Endothelial cell of hepatic sinusoid (primary cell): ENCODE results near the gene STK11.
"Not testable (repeated sequence)": the region's sequence is repeated elsewhere in the genome, so short reads cannot be mapped to it uniquely, and the experiment has no call there.

Experiments used
- in situ Hi-C: cut with HindIII; loops from 2 replicates; pipeline ENCODE4 v1.10.0; 2017; ENCODE audit warnings: low sequenced_read_pairs

Gene STK11

DNA sequence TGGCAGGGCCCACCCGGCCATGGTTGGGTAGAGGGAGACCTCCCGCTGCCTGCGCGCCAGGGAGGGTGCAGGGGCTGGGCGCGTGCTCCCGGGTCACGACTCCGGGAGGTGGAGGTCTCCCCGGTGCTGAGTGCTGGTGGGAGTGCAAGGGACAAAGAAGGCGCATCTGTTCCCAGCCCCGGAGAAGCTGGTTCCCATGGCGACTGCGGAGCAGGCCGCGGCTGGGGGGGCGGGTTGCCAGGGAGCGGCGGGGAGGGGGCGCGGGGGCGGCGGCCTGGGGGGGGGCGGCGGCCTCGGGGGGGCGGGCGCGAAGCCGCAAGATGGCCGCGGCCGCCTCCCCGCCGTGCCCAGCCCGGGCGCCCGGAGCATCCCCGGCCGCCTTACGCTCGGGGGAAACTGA, 31.0 kb downstream of the STK11 start:
- in situ Hi-C loops = no loop called here

DNA sequence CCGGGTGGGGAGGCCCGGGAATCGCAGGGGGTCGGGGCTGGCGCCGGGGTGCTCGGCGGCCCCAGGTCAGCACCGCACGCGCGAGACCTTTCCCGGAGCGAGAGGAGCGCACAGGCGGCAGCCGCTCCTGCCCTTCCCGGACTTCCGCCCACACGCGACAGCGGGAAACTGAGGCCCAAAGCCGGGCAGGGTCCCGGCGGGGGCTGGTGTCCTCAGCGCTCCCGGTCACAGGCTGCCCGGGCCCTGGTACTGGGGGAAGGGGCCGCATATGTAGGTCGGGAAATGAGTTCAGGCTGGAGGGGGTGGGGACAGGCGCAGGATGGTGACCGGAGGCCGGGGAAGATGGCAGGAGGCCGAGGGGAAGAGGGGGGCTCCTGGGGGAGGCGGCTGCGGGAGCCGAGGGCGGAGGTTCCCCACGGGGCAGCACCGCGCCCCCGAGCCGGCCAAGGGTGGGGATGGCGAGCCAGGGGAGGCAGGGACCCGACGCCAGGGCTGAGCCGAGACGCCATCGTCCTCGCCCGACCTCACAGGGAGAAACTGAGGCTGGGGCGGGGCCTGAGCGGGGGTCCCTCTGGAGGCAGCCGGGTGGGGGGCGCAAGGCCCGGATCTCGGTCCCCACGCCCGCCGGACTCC, 31.6 kb downstream of the STK11 start:
- in situ Hi-C loops = no loop called here

GRCh38 chr19:1237754-1238368, 32.3 kb downstream of the STK11 start, which contains the start of gene CBARP:
Gene CBARP (minus strand): TSS chr19:1238005. CDS start chr19:1236100, 1,905 bp downstream.
- in situ Hi-C loops = no loop called here

DNA sequence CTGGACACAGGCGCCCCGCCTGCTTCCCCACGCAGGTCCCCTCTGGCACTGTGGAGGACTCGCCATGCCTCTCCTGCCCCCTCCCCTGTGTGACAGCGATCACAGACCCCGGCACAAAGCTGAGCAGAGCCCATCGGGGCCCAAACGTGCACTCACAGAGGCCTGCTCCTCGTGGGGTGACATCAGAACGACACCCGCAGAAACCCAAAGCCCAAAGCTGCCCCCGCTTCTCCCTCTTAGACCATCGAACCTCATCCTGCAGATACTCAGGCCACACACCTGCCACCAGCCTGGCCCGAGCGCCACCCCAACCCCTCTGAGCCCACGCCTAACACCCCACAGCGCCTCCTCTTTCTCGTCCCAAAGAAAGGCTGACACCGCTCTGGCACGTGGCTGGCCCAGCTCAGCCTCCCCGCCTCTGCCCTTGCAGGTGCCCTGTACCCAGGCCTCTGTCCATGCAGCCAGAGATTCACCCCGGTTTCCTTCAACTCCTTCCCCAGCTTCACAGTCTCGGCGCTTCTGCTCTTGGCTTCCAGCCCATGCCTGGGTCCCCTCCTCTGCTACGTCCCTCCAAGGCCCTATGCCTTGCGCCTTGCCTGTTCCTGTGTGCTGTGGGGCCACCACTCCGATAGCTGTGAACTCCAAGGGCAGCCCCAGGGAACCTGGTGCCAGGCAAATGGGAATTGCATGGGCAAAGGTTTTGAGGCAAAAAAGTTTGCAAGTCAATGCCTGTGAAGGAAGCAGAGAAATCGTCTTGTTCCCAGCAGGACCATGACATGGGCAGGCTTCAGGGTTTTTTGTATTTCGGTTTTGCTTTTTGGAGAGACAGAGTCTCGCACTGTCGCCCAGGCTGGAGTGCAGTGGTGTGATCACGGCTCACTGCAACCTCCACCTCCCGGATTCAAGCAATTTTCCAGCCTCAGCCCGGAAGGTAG, 33.1 kb downstream of the STK11 start:
- in situ Hi-C loops = no loop called here

DNA sequence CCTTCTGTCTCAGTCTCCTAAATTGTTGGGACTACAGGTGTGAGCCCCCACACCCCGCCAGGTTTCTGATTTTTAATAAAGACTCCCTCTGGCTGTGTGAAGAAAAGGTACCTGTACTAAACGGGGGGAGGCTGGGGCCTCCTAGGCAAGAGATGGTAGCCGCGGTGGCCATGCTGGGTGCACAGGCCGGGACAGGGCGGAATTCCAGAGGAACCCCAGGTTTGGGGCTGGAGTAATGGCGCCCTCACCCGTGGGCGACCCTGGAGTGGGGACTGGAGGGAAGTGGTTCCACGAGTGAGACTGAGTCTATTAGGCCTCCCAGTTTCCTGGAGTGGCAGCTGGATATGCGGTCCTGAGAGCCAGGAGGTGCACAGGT, 33.8 kb downstream of the STK11 start:
- in situ Hi-C loops = no loop called here

- in situ Hi-C loops = no loop called here
Measured at GRCh38 chr19:1239796-1240737, 34.5 kb downstream of the STK11 start.

DNA sequence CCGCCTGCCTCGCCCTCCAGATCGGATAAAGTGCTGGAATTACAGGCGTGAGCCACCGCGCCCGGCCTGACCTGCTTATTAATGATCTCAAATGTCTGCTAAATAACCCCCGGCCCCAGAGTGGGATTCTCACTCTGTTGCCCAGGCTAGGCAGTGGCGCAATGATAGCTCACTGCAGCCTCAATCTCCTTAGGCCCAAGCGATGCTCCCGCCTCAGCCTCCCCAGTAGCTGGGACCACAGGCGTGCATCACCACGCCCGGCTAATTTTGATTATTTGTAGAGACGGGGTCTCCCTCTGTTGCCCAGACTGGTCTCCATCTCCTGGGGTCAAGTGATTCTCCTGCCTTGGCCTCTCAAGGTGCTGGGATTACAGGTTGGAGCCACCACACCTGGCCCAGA, 35.3 kb downstream of the STK11 start:
- in situ Hi-C loops = no loop called here

DNA sequence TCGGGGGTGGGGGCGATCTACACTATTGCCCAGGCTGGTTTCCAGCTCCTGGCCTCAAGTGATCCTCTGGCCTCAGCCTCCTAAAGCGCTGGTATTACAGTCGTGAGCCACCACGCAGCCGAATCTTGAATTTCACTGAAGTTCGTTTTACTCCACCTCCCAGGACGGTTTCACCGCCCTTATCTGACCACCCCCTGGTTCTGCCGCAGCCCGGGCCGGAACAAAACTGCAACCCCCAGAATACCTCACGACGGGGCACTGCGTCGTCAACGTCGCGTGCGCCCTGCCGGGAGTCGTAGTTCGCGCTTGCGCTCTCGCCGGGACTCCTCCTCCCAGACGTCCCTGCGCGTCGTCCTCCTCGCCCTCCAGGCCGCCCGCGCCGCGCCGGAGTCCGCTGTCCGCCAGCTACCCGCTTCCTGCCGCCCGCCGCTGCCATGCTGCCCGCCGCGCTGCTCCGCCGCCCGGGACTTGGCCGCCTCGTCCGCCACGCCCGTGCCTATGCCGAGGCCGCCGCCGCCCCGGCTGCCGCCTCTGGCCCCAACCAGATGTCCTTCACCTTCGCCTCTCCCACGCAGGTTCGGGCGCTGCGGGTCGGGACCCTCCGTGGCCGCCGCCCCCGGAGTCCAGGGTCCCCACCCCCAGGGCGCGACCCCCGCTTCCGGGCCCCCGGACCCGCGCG, 36.0 kb downstream of the STK11 start, which contains the start of gene ATP5F1D:
TSS of gene ATP5F1D (plus strand) at position 335 of the 679 bp plus-strand sequence. CDS start at position 435, 100 bp downstream.
- in situ Hi-C loops = no loop called here

DNA sequence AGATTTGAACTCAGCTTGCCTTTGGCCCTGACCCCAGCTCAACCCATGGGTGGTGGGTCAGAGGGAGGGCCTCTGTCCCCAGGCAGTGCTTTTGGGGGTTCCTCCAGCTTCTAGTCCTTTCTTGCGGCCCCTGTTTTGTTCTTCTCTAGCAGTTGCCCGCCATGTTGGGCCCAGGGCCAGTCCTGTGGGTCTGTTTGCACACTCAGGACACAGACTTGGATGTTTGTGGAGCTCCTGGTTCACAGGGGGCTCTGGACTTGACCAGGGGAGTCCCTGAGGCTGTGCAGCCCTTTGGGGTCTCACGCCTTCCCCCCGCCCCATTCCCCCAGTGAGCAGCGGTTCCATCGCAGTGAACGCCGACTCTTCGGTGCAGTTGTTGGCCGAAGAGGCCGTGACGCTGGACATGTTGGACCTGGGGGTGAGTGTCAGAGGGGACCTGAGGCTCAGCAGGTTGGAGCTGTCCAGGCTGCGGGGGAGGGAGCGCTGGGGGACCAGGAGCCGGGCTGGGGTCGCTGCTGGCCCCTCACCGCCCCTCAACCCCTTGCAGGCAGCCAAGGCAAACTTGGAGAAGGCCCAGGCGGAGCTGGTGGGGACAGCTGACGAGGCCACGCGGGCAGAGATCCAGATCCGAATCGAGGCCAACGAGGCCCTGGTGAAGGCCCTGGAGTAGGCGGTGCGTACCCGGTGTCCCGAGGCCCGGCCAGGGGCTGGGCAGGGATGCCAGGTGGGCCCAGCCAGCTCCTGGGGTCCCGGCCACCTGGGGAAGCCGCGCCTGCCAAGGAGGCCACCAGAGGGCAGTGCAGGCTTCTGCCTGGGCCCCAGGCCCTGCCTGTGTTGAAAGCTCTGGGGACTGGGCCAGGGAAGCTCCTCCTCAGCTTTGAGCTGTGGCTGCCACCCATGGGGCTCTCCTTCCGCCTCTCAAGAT, 38.5 kb downstream of the STK11 start:
- in situ Hi-C loops = no loop called here

- in situ Hi-C loops = no loop called here
Measured at GRCh38 chr19:1244693-1245451, 39.3 kb downstream of the STK11 start.

DNA sequence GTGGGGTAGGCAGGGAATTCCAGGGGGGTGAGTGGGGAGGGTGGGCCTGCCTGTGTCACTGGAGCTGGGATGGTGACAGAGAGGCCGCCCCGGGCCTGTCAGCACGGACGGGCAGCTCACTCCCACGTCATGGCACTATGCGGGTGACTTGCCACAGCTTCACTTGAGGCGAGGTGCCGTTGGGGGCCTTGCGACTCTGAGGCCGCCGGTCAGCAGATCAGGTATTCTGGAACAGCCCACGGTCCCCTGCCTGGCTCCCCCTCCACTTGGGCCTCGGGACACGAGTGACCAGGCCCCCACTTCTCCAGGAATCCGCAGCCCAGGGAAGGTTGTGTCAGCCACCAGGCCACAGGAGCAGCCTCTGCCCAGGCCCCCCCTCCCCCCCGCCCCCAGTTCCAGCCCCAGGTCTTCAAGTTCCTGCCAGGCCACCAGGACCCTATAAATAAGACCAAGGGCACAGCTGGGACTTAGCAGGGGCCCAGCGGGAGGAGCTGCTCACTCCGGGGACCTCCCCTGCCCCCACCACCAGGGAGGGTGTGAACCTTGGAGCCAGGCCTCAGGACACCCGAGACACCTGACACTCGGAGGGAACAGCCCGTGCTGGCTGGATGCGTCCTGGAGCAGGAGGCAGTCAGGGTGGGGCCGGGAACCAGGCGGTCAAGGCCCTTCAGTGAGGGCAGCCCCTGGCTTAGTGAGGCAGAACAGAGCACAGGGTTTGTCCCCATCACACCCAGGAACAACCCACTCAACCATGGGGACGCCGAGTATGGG, 40.1 kb downstream of the STK11 start:
- in situ Hi-C loops = no loop called here

DNA sequence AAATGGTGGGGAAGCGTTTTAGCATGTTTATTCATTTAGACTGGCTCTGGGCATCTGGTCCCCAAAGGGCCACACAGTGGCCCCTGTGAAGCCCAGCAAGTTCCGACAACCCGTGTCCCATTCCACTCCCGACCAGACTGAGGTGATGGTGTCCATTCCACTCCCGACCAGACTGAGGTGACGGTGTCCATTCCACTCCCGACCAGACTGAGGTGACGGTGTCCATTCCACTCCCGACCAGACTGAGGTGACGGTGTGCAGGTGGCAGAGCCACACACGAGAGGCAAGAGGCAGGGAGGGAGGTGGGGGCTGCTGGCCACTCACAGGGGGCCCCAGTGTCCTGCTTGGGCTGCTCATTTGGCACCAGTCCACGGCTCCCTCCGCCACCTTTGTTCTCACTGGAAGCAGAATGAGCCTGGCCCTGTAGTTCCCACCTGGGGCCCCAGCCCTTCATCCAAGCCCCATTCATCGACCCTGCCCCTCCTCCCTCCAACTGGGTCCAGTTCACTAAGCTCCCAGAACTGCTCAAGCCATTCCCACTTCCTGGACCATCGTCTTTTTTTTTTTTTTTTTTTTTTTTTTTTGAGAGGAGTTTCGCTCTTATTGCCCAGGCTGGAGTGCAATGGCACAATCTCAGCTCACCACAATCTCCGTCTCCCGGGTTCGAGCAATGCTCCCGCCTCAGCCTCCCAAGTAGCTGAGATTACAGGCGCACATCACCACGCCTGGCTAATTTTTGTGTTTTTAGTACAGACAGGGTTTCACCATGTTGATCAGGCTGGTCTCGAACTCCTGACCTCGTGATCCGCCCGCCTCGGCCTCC, 40.9 kb downstream of the STK11 start:
- in situ Hi-C loops = not testable (repeated sequence)

DNA sequence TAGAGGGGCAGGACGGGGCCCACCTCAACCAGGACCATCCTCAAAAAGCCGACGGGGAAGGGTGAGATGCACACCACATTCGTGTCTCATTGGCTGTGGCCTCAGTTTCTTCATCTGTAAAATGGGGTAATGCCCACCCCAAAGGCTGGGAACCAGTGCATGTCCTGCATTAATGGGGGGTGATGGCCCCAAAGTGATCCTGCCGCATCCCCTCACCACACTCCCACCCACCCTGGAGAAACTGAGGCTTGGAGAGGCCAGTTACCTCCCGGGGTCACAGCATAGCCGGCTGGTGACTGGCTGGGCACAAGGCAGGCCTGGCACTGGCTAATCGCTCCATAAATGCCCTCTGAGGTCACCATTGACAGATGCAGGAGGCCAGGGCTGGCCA, 42.2 kb downstream of the STK11 start:
- in situ Hi-C loops = no loop called here

DNA sequence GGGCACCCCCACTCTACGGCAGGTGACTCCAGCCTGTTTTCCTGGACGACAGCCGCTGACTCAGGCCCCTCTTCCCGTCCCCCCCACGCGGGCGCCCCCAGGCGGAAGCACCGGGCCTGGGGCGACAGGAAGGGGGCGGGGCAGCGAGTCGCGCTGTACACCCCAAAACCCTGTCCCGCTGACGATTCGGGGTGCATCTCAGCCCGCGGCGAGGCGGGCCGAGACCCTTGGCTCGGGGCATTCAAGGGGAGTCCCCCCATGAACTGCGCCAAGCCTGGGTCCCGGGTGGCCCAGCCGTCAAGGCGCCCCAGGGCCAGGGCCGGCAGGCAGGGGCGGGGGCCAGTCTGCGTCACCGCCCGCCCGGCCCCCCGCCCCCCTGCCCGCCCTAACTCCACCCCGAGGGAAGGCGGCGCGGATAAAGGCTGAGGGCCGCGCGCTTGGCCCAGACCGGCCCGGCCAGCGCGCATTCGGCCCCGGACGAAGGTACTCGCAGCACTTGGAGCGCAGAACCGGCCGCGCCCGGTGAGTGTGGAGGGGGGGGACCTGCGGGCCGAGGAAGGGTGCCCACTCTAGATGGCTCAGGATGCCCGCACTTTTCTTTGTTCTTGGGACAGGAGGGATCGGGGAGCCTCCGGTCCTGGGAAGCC, 42.7 kb downstream of the STK11 start, which contains the start of gene MIDN:
TSS of gene MIDN (plus strand) at position 445 of the 647 bp plus-strand sequence. CDS start 1,714 bp downstream, outside the sequence.
- in situ Hi-C loops = no loop called here

DNA sequence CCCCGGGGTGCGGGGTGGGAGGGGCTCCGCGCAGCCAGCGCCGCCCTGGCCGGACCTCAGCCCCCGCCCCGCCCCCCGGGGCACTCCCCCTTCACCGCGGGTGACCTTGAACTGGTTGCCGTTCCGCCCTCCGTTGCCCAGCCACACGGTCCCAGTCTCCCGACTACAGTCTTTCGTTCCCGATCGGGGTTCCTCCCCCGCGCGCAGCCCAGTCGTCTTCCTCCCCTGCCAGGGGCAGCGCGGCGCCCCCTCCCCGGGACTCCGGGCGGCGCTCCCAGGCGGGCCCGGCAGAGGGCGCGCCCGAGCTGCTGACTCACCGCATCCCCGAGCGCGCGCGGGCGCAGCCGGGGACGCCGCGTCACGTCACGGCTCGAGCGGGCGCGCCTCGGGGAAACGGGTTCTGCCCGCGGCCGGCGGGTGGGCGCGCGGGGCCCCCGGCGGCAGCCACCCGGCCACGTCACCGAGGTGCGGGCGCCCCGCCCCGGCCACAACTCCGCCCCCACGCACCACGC, 43.3 kb downstream of the STK11 start:
- in situ Hi-C loops = no loop called here
